ENCODE results near the gene PLK3.

DNA sequence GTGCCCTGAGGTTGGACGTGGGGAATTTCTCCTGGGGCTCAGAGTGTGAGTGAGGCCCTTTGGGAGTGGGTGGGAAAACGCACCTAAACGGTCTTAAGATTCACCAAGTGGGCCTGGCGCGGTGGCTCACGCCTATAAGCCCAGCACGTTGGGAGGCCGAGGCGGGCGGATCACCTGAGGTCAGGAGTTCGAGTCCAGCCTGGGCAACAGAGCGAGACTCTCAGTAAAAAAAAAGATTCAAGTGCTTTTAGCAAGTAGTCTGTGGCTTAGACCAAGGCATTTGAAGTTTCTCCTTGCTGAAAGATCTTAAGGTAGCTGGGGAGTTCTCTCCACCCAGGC lies 23.5 kb upstream of the PLK3 start:
- TF ChIP-seq, protein P1, sequence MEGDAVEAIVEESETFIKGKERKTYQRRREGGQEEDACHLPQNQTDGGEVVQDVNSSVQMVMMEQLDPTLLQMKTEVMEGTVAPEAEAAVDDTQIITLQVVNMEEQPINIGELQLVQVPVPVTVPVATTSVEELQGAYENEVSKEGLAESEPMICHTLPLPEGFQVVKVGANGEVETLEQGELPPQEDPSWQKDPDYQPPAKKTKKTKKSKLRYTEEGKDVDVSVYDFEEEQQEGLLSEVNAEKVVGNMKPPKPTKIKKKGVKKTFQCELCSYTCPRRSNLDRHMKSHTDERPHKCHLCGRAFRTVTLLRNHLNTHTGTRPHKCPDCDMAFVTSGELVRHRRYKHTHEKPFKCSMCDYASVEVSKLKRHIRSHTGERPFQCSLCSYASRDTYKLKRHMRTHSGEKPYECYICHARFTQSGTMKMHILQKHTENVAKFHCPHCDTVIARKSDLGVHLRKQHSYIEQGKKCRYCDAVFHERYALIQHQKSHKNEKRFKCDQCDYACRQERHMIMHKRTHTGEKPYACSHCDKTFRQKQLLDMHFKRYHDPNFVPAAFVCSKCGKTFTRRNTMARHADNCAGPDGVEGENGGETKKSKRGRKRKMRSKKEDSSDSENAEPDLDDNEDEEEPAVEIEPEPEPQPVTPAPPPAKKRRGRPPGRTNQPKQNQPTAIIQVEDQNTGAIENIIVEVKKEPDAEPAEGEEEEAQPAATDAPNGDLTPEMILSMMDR (IDR thresholded peaks at IDR 0.05) = no peak
- no peak for TF ChIP-seq POLR2A (IDR thresholded peaks at IDR 0.05)

All from adrenal gland (tissue), 5 donors.